ENCODE results near the gene ST7L. TPM values are rescaled to one million over a fixed set of nuclear protein-coding genes. Genes with fewer than 3 reads are reported as not detected.
A peak's percentile ranks its signal among the peaks of the same experiment; 100 is the strongest.

The ST7L gene
- total and polyA plus RNA-seq, 2 of the 4 experiments (the other 2 are of a cell fraction) = 7.7 to 14.7 TPM

DNA sequence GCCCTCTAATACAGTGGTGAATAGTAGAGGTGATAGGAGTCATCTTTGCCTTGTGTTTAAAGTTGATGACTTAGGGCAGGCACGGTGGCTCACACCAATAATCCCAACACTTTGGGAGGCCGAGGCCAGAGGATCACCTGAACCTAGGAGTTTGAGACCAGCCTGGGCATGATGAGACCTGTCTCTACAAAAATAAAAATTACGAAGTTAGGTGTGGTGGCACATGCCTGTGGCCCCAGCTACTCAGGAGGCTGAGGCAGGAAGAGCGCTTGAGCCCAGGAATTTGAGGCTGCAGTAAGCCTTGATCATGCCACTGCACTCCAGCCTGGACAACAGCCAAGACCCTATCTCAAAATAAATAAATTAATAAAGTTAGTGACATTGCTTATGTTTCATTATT is 27.3 kb upstream of the ST7L start:
- H2BK15ac ChIP-seq (ENCODE audit: low read depth, low read length) = no peak overlapping the region
- no peak overlapping the region for H2AFZ ChIP-seq (replicated peaks; ENCODE audit: low read length, poor library complexity)
- no peak overlapping the region for H3K9ac ChIP-seq (ENCODE audit: low read depth, low read length)
- peaks cover 16% of the 10 kb centered on the region for H3K36me3 ChIP-seq (ENCODE audit: control insufficient read depth, insufficient read depth, low read length)
- no peak overlapping the region for H3K14ac ChIP-seq (replicated peaks; ENCODE audit: low read depth, low read length)
- no peak overlapping the region for H2AK9ac ChIP-seq (replicated peaks; ENCODE audit: low read depth, low read length, poor library complexity)
- H4K20me1 ChIP-seq (ENCODE audit: insufficient read depth, low read length) = peaks cover 41% of the 10 kb centered on the region
- DNase-seq (no peak), ATAC-seq (ENCODE audit: low read depth) (no peak)
- BruUV-seq (replicated peaks) = no TSS peak
- peak overlapping the region; percentile 13 for H2BK5ac ChIP-seq (ENCODE audit: low read depth, low read length, poor library complexity, severe bottlenecking)
- no peak overlapping the region for H4K8ac ChIP-seq (ENCODE audit: low read depth in 2 of 2, low read length in 2 of 2)
- H3K18ac ChIP-seq (ENCODE audit: low read depth, low read length) = no peak overlapping the region
- no peaks in the 10 kb centered on the region for H3K9me3 ChIP-seq (ENCODE audit: control insufficient read depth, insufficient read depth, low read length)
- H3K9me1 ChIP-seq (ENCODE audit: insufficient read depth, low read length) = peaks cover 9% of the 10 kb centered on the region
- no peak overlapping the region for H3K56ac ChIP-seq (ENCODE audit: extremely low read depth, insufficient read depth, low read length)
- H3K79me1 ChIP-seq (ENCODE audit: low read depth in 1 of 2, low read length in 2 of 2) = peaks cover 16 to 50% of the 10 kb centered on the region in 2 experiments
- no peak overlapping the region for H3K4me3 ChIP-seq (ENCODE audit: insufficient read depth, low read depth, low read length)
- H2AK5ac ChIP-seq (ENCODE audit: low read depth, low read length) = no peak overlapping the region
- WGBS, 2 experiments (ENCODE audit: extremely low coverage in 2 of 2, insufficient read length in 1 of 2) = 100% methylated on average over 1 of the region's 4 CpGs; no CpG with 5 or more reads in 1 of the 2 experiments
- TF ChIP-seq, protein P1, sequence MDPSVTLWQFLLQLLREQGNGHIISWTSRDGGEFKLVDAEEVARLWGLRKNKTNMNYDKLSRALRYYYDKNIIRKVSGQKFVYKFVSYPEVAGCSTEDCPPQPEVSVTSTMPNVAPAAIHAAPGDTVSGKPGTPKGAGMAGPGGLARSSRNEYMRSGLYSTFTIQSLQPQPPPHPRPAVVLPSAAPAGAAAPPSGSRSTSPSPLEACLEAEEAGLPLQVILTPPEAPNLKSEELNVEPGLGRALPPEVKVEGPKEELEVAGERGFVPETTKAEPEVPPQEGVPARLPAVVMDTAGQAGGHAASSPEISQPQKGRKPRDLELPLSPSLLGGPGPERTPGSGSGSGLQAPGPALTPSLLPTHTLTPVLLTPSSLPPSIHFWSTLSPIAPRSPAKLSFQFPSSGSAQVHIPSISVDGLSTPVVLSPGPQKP (IDR thresholded peaks at IDR 0.05; ENCODE audit: borderline replicate concordance, low read depth, low read length) = no peak
- TF ChIP-seq MXI1 (IDR thresholded peaks at IDR 0.05; ENCODE audit: borderline replicate concordance, low read depth, low read length) = no peak
- no peak for TF ChIP-seq RAD21 (IDR thresholded peaks at IDR 0.05; ENCODE audit: low read length)
- TF ChIP-seq FOS (IDR thresholded peaks at IDR 0.05; ENCODE audit: low read depth, low read length) = no peak
- TF ChIP-seq CHD1 (IDR thresholded peaks at IDR 0.05; ENCODE audit: low read depth, low read length) = no peak
- TF ChIP-seq, protein P2, sequence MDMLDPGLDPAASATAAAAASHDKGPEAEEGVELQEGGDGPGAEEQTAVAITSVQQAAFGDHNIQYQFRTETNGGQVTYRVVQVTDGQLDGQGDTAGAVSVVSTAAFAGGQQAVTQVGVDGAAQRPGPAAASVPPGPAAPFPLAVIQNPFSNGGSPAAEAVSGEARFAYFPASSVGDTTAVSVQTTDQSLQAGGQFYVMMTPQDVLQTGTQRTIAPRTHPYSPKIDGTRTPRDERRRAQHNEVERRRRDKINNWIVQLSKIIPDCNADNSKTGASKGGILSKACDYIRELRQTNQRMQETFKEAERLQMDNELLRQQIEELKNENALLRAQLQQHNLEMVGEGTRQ (IDR thresholded peaks at IDR 0.05; ENCODE audit: low read depth, low read length) = no peak
- no peak for TF ChIP-seq NFE2L2 (IDR thresholded peaks at IDR 0.05; ENCODE audit: low read depth, low read length)
- TF ChIP-seq RFX5 (IDR thresholded peaks at IDR 0.05; ENCODE audit: low read depth, low read length) = no peak
- TF ChIP-seq CEBPB (IDR thresholded peaks at IDR 0.05; ENCODE audit: low read depth, low read length) = no peak
- no peaks in the 10 kb centered on the region for H3K27me3 ChIP-seq (ENCODE audit: control insufficient read depth, insufficient read depth, low read length)
- ChIA-PET CTCF (no interaction called here), POLR2A (ENCODE audit: unreplicated experiment) (no interaction called here)
- H4K5ac ChIP-seq (ENCODE audit: low read depth, low read length) = no peak overlapping the region
- H2BK120ac ChIP-seq (ENCODE audit: low read depth, low read length) = no peak overlapping the region
- no peak overlapping the region for H4K91ac ChIP-seq (ENCODE audit: insufficient read depth, low read depth, low read length)
- H3K4me2 ChIP-seq (ENCODE audit: low read depth, low read length) = no peak overlapping the region
- in situ Hi-C loops (cut with MboI; ENCODE audit: low sequenced_read_pairs) (no loop called here), dilution Hi-C loops (cut with HindIII; ENCODE audit: low sequenced_read_pairs, unreplicated experiment) (no loop called here), intact Hi-C loops (cut with micrococcal nuclease) (no loop called here)
- no peak overlapping the region for H3K23ac ChIP-seq (ENCODE audit: low read depth, low read length)
- no peak overlapping the region; the same call in 1 of the 2 replicates for H3K27ac ChIP-seq (ENCODE audit: insufficient read depth, low read length)
- H2BK20ac ChIP-seq (ENCODE audit: low read depth, low read length) = no peak overlapping the region
- no peak overlapping the region for H3K4ac ChIP-seq (ENCODE audit: low read depth, low read length)
- no peaks in the 10 kb centered on the region; the same call in 1 of the 2 replicates for H3K4me1 ChIP-seq (ENCODE audit: control insufficient read depth, insufficient read depth, low read length)

All from IMR-90 (cell line).